ENCODE data around the gene SLC36A2. TPM values are rescaled to one million over a fixed set of nuclear protein-coding genes. Genes with fewer than 3 reads are reported as not detected.

Gene SLC36A2
- total RNA-seq, 1 experiment from 2014 or later: not detected

GRCh38 chr5:151340004-151340403, 7.4 kb downstream of the SLC36A2 start:
- Histone ChIP-seq H3K36me3 (ENCODE audit: control insufficient read depth, insufficient read depth, low read length) (no peaks in the 10 kb centered on the region), H3K27me3 (replicated peaks; ENCODE audit: control insufficient read depth, insufficient read depth, low read length) (no peaks in the 10 kb centered on the region; the same call in 1 of the 2 replicates), H3K4me3 (ENCODE audit: low read depth, low read length) (no peak overlapping the region), H3K4me1 (0 out of 2 replicates have a peak, but pooled peaks cover 3% of the 10 kb centered on the region), H3K9me3 (no peaks in the 10 kb centered on the region)
- TF ChIP-seq CTCF (IDR thresholded peaks at IDR 0.05; ENCODE audit: insufficient read depth in 1 of 2, low read depth in 1 of 2, low read length in 1 of 2, severe bottlenecking in 1 of 2, unreplicated experiment in 1 of 2): no peak
- intact Hi-C loops (cut with micrococcal nuclease; ENCODE audit: unreplicated experiment): no loop called here
- Mint-ChIP-seq H3K9me3 (ENCODE audit: unreplicated experiment) (peaks cover 5% of the 10 kb centered on the region), H3K27ac (ENCODE audit: unreplicated experiment) (no peak overlapping the region), H3K4me1 (ENCODE audit: low read depth, unreplicated experiment) (no peaks in the 10 kb centered on the region), H3K4me3 (ENCODE audit: unreplicated experiment) (no peak overlapping the region), H3K27me3 (ENCODE audit: insufficient read depth, unreplicated experiment) (peaks cover 8% of the 10 kb centered on the region), H3K36me3 (ENCODE audit: insufficient read depth, unreplicated experiment) (no peaks in the 10 kb centered on the region)
- no peak for DNase-seq
- ChIA-PET CTCF (no interaction called here), POLR2A (no interaction called here)
- BruUV-seq (replicated peaks): no TSS peak

GRCh38 chr5:151338734-151339133, 8.6 kb downstream of the SLC36A2 start:
- TF ChIP-seq CTCF (IDR thresholded peaks at IDR 0.05; ENCODE audit: insufficient read depth in 1 of 2, low read depth in 1 of 2, low read length in 1 of 2, severe bottlenecking in 1 of 2, unreplicated experiment in 1 of 2): no peak
- H3K4me1 ChIP-seq: no peaks in the 10 kb centered on the region
- BruUV-seq (replicated peaks): no TSS peak
- H3K9me3 ChIP-seq: no peaks in the 10 kb centered on the region
- peaks cover 5% of the 10 kb centered on the region for H3K9me3 Mint-ChIP-seq (ENCODE audit: unreplicated experiment)
- no peaks in the 10 kb centered on the region for H3K36me3 Mint-ChIP-seq (ENCODE audit: insufficient read depth, unreplicated experiment)
- no peak overlapping the region for H3K4me3 ChIP-seq (ENCODE audit: low read depth, low read length)
- H3K27me3 ChIP-seq (replicated peaks; ENCODE audit: control insufficient read depth, insufficient read depth, low read length): no peaks in the 10 kb centered on the region; the same call in 1 of the 2 replicates
- no peak overlapping the region for H3K4me3 Mint-ChIP-seq (ENCODE audit: unreplicated experiment)
- ChIA-PET POLR2A (no interaction called here), CTCF (no interaction called here)
- no peaks in the 10 kb centered on the region for H3K36me3 ChIP-seq (ENCODE audit: control insufficient read depth, insufficient read depth, low read length)
- intact Hi-C loops (cut with micrococcal nuclease; ENCODE audit: unreplicated experiment): no loop called here
- no peak overlapping the region for H3K27ac Mint-ChIP-seq (ENCODE audit: unreplicated experiment)
- peaks cover 8% of the 10 kb centered on the region for H3K27me3 Mint-ChIP-seq (ENCODE audit: insufficient read depth, unreplicated experiment)
- no peak for DNase-seq
- H3K4me1 Mint-ChIP-seq (ENCODE audit: low read depth, unreplicated experiment): no peaks in the 10 kb centered on the region

- Histone ChIP-seq H3K4me1 (no peaks in the 10 kb centered on the region), H3K36me3 (ENCODE audit: control insufficient read depth, insufficient read depth, low read length) (no peaks in the 10 kb centered on the region), H3K9me3 (0 out of 2 replicates have a peak, but pooled peaks cover 3% of the 10 kb centered on the region), H3K27me3 (replicated peaks; ENCODE audit: control insufficient read depth, insufficient read depth, low read length) (no peaks in the 10 kb centered on the region), H3K4me3 (ENCODE audit: low read depth, low read length) (no peak overlapping the region)
- Mint-ChIP-seq H3K27me3 (ENCODE audit: insufficient read depth, unreplicated experiment) (peaks cover 3% of the 10 kb centered on the region), H3K36me3 (ENCODE audit: insufficient read depth, unreplicated experiment) (no peaks in the 10 kb centered on the region), H3K27ac (ENCODE audit: unreplicated experiment) (no peak overlapping the region), H3K9me3 (ENCODE audit: unreplicated experiment) (no peaks in the 10 kb centered on the region), H3K4me1 (ENCODE audit: low read depth, unreplicated experiment) (no peaks in the 10 kb centered on the region), H3K4me3 (ENCODE audit: unreplicated experiment) (no peak overlapping the region)
- POLR2A ChIA-PET: no interaction called here
- CTCF ChIA-PET: no interaction called here
- no peak for DNase-seq
- BruUV-seq (replicated peaks): no TSS peak
- no peak for TF ChIP-seq CTCF (IDR thresholded peaks at IDR 0.05; ENCODE audit: insufficient read depth in 1 of 2, low read depth in 1 of 2, low read length in 1 of 2, severe bottlenecking in 1 of 2, unreplicated experiment in 1 of 2)
- intact Hi-C loops (cut with micrococcal nuclease; ENCODE audit: unreplicated experiment): no loop called here
These were observed 14.5 kb downstream of the SLC36A2 start for GRCh38 chr5:151332857-151333256.
